ENCODE measurements around the gene COL23A1.
"Not testable (repeated sequence)": the region's sequence is repeated elsewhere in the genome, so short reads cannot be mapped to it uniquely, and the experiment has no call there.

COL23A1 gene

GRCh38 chr5:178371362-178372111 is 218.7 kb downstream of the COL23A1 start:
- no peak for DNase-seq

- DNase-seq, result no peak
These were observed 220.1 kb downstream of the COL23A1 start for GRCh38 chr5:178370102-178370501.

GRCh38 chr5:178369469-178369868 is 220.7 kb downstream of the COL23A1 start:
- not testable (repeated sequence) for DNase-seq

GRCh38 chr5:178368716-178369300 is 221.4 kb downstream of the COL23A1 start:
- DNase-seq, result no peak

- no peak for DNase-seq
These were observed 221.9 kb downstream of the COL23A1 start for GRCh38 chr5:178368274-178368673.

GRCh38 chr5:178367736-178368120 is 222.5 kb downstream of the COL23A1 start:
- DNase-seq, result no peak

- no peak for DNase-seq
These were observed 223.0 kb downstream of the COL23A1 start for GRCh38 chr5:178366998-178367735.

- no peak for DNase-seq
These were observed 224.4 kb downstream of the COL23A1 start for GRCh38 chr5:178365501-178366440.

- no peak for DNase-seq
These were observed 225.9 kb downstream of the COL23A1 start for GRCh38 chr5:178364326-178364675.

GRCh38 chr5:178363501-178364325 is 226.5 kb downstream of the COL23A1 start:
- no peak for DNase-seq

- DNase-seq, result no peak
These were observed 228.3 kb downstream of the COL23A1 start for GRCh38 chr5:178361657-178362445.

GRCh38 chr5:178360926-178361235 is 229.3 kb downstream of the COL23A1 start:
- DNase-seq, result no peak

- no peak for DNase-seq
These were observed 229.8 kb downstream of the COL23A1 start for GRCh38 chr5:178360222-178360925.

GRCh38 chr5:178359738-178360137 is 230.5 kb downstream of the COL23A1 start:
- DNase-seq, result no peak

- no peak for DNase-seq
These were observed 232.5 kb downstream of the COL23A1 start for GRCh38 chr5:178357678-178358077.

- DNase-seq, result no peak
These were observed 233.1 kb downstream of the COL23A1 start for GRCh38 chr5:178357121-178357521.

- DNase-seq, result no peak
These were observed 233.7 kb downstream of the COL23A1 start for GRCh38 chr5:178356431-178356872.

GRCh38 chr5:178355671-178356070 is 234.5 kb downstream of the COL23A1 start:
- no peak for DNase-seq

GRCh38 chr5:178353461-178353860 is 236.7 kb downstream of the COL23A1 start:
- DNase-seq, result no peak

- DNase-seq, result no peak
These were observed 238.2 kb downstream of the COL23A1 start for GRCh38 chr5:178352035-178352349.

Measured in activated CD4-positive, alpha-beta T cell treated with anti-CD3 and anti-CD28 coated beads, Interleukin-10, Interleukin-2, amounts not matched to agents 100 ng/mL and 50 ng/mL, durations not matched to agents 16 hours and 8 hours (primary cell).